ENCODE results near the gene FBXL12. TPM values are rescaled to one million over a fixed set of nuclear protein-coding genes. Genes with fewer than 3 reads are reported as not detected.
A peak's percentile ranks its signal among the peaks of the same experiment; 100 is the strongest.
"Not testable (repeated sequence)": the region's sequence is repeated elsewhere in the genome, so short reads cannot be mapped to it uniquely, and the experiment has no call there.

FBXL12 gene
- total RNA-seq, 1 donor from 2014 or later = 23.4 TPM

DNA sequence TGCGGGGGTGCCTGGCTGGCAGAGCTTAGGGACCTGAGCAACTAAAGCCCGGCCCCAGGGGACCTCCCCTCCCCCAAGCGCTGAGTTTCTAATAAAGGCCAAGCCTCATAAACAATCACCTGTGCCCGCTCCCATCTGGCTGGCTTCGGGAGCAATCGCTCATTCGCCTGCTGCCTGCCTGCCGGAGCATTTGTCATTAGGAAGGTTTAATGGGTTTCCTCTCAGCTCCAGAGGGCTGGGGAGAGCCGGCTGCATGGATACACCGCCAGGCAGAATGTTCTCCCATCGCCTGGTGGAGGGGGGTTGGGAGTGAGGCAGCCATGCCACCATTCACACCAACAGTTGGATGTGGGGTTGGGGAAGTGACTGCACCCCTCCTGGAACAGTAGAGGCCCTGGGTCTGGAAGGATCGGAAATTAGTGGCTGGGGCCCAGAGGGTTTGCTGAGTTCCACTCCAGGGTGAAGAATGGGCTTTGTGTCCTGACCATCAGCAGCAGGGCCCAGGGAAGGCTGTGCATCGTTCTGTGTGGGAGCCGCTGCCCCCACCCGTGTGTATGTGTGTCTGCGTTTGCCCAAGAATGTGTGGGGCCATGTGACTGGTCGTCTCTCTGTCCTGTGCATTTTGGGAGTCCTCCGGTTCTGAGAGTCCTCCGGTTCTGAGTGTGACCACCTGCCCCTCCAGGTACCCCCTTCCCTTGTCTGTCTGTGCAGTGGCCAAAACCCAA lies 31.5 kb upstream of the FBXL12 start:
- Mint-ChIP-seq H3K36me3 (ENCODE audit: low read depth) (peaks cover 20% of the 10 kb centered on the region), H3K4me3 (ENCODE audit: low read depth) (no peak overlapping the region), H3K4me1 (ENCODE audit: low read depth) (no peaks in the 10 kb centered on the region), H3K27me3 (ENCODE audit: low read depth) (no peaks in the 10 kb centered on the region), H3K27ac (no peak overlapping the region), H3K9me3 (no peaks in the 10 kb centered on the region)
- intact Hi-C loops (cut with micrococcal nuclease) = no loop called here
- no peak for DNase-seq (ENCODE audit: low spot score)

DNA sequence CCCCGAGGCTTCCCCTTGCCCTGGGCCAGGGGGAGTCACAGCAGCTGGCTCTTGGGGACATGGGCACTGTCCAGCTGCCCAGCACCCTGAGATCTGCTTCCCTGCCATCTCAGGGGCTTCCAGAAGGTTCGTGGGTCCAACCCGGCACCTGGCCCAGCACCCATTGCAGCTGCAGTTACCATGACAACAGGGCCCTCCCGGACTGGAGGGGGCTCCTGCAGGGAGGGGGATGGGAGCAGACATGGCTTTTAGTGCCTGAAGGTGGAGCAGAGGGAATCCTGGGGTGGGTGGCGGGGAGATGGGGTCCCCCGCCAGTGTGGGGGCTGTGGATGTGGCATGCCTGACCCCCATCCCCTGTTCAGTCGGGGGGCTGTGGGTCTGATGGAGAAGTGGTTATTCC lies 30.9 kb upstream of the FBXL12 start:
- Mint-ChIP-seq H3K4me3 (ENCODE audit: low read depth) (no peak overlapping the region), H3K27me3 (ENCODE audit: low read depth) (no peaks in the 10 kb centered on the region), H3K9me3 (no peaks in the 10 kb centered on the region), H3K4me1 (ENCODE audit: low read depth) (no peaks in the 10 kb centered on the region), H3K36me3 (ENCODE audit: low read depth) (peaks cover 26% of the 10 kb centered on the region), H3K27ac (no peak overlapping the region)
- intact Hi-C loops (cut with micrococcal nuclease) = no loop called here
- DNase-seq (ENCODE audit: low spot score) = no peak

DNA sequence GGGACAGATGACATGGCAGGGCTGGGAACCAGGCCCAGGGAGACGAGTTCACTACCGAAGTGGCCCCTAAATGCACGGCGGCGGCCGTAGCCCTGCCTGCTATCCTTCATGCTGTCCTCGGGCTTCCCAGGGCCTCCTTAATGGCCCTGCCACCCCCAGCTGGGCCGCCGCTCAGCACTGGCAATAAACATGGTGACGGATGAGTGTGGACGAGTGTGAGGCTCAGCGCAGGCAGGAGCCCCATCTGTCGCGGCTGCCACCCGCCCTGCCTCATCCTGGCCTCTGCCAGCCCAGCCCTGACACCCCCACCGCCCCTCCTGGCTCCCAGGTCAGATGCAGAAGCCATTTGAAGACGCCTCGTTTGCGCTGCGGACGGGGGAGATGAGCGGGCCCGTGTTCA lies 29.9 kb upstream of the FBXL12 start:
- DNase-seq (ENCODE audit: low spot score) = no peak
- Mint-ChIP-seq H3K4me1 (ENCODE audit: low read depth) (no peaks in the 10 kb centered on the region), H3K27me3 (ENCODE audit: low read depth) (no peaks in the 10 kb centered on the region), H3K36me3 (ENCODE audit: low read depth) (peaks cover 32% of the 10 kb centered on the region), H3K27ac (no peak overlapping the region), H3K9me3 (no peaks in the 10 kb centered on the region), H3K4me3 (ENCODE audit: low read depth) (no peak overlapping the region)
- intact Hi-C loops (cut with micrococcal nuclease) = no loop called here

DNA sequence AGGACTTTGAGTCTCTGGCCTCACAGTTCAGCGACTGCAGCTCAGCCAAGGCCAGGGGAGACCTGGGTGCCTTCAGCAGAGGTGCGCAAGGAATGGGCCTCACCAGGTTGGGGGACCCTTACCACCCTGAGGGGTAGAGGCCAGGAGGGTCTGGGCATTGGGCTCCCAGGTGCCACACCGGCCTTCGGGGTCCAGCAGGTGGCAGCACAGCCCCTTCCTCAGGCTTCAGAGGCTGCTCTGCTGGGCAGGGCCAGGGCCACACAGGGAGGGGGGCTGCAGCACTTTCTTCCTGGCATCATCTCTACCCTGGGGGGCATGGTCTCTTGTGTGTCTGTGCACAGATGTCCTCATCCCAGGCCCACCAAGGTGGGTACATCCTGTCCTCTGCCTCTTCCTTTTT lies 29.2 kb upstream of the FBXL12 start:
- Mint-ChIP-seq H3K36me3 (ENCODE audit: low read depth) (peaks cover 36% of the 10 kb centered on the region), H3K27ac (no peak overlapping the region), H3K4me1 (ENCODE audit: low read depth) (no peaks in the 10 kb centered on the region), H3K4me3 (ENCODE audit: low read depth) (no peak overlapping the region), H3K27me3 (ENCODE audit: low read depth) (no peaks in the 10 kb centered on the region), H3K9me3 (no peaks in the 10 kb centered on the region)
- intact Hi-C loops (cut with micrococcal nuclease) = no loop called here
- DNase-seq (ENCODE audit: low spot score) = no peak

DNA sequence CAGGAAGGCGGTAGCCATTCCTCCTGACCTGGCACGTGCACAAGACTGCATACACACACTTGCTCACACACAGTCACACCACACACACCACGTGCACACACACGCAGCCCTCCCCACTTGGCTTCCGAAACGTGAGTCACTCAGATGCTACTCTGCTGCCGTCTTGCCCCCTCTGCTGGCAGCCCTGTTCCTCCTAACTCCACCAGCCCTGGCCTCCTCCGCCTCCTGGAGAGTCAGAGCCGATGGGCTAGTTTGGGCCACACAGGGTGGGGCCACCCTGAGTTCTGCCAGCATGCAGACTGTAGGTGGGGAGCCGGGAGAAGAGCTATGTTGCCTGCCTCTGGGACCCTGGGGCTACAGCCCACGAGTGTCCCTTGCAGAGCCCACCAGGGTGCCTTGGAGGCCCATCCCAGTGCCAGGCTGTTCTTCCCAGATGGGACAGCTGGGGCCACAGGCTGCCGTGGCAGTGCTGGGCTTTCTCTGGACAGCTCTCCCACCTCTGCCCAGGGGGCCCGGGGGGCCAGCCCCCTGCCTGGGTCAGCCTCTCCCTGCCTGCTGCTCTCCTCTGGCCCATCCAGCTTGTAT lies 28.3 kb upstream of the FBXL12 start:
- intact Hi-C loops (cut with micrococcal nuclease) = no loop called here
- Mint-ChIP-seq H3K4me1 (ENCODE audit: low read depth) (no peaks in the 10 kb centered on the region), H3K36me3 (ENCODE audit: low read depth) (peaks cover 39% of the 10 kb centered on the region), H3K9me3 (no peaks in the 10 kb centered on the region), H3K4me3 (ENCODE audit: low read depth) (no peak overlapping the region), H3K27ac (no peak overlapping the region), H3K27me3 (ENCODE audit: low read depth) (no peaks in the 10 kb centered on the region)
- no peak for DNase-seq (ENCODE audit: low spot score)

DNA sequence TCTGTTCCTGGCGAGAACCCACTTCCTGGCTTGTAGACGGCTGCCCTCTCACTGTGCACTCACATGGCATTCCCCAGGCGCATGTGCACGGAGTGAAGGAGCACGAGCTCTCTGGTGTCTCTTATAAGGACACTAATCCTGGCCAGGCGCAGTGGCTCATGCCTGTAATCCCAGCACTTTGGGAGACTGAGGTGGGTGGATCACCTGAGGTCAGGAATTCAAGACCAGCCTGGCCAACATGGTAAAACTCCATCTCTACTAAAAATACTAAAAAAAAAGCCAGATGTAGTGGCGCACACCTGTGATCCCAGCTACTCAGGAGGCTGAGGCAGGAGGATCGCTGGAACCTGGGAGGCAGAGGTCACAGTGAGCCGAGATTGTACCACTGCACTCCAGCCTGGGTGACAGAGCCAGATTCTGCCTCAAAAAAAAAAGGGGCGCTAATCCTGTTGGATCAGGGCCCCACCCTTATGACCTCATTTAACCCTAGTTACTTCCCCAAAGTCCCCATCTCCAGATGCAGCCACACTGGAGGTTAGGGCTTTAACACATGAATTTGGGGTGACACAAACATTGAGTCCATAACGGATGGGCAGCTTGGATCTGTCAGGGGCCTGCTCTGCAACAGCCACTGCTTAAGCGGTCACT lies 24.9 kb upstream of the FBXL12 start:
- H3K4me1 Mint-ChIP-seq (ENCODE audit: low read depth); H3K4me3 Mint-ChIP-seq (ENCODE audit: low read depth); DNase-seq (ENCODE audit: low spot score); H3K9me3 Mint-ChIP-seq; intact Hi-C loops (cut with micrococcal nuclease); H3K27ac Mint-ChIP-seq; H3K27me3 Mint-ChIP-seq (ENCODE audit: low read depth): not testable (repeated sequence)
- H3K36me3 Mint-ChIP-seq (ENCODE audit: low read depth) = peaks cover 67% of the 10 kb centered on the region

DNA sequence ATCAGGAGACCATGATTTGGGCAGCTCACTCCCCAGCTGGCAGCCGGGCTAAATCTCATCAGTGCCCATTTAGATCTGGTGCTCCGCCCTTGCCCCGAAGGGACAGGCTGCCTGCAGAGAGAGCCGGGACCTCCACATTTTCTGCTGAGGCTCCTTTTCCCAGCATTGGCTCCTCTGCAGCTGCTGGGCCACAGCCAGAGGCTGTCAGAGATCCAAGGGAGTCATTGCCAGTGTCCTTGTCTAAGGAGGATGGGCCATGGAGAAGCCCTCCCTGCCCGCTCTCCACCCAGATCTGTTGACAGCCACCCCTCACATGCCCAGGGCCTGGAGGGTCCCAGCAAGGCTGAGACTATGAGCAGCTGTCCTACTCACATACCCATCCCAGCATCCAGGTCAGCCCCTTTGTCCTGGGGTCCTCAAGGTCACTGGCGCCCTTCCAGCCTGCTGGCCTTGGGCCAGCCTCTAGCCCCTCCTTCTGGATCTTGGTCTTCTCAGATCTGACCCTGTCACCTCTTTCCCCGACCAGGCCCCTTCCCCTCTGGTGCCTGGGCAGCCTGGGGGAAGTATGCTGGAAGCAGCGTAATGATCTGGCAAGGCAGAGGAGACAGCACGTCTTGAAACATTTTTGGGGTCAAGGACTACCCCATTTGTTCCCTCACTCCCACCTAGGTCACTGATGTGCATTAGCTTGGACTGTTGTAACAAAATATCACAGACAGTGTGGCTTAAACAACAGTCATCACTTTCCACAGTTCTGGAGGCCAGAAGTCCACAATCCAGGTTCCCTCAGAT lies 24.2 kb upstream of the FBXL12 start:
- Mint-ChIP-seq H3K4me1 (ENCODE audit: low read depth) (no peaks in the 10 kb centered on the region), H3K27ac (no peak overlapping the region), H3K9me3 (no peaks in the 10 kb centered on the region), H3K4me3 (ENCODE audit: low read depth) (no peak overlapping the region), H3K36me3 (ENCODE audit: low read depth) (peaks cover 69% of the 10 kb centered on the region), H3K27me3 (ENCODE audit: low read depth) (no peaks in the 10 kb centered on the region)
- intact Hi-C loops (cut with micrococcal nuclease) = no loop called here
- no peak for DNase-seq (ENCODE audit: low spot score)

DNA sequence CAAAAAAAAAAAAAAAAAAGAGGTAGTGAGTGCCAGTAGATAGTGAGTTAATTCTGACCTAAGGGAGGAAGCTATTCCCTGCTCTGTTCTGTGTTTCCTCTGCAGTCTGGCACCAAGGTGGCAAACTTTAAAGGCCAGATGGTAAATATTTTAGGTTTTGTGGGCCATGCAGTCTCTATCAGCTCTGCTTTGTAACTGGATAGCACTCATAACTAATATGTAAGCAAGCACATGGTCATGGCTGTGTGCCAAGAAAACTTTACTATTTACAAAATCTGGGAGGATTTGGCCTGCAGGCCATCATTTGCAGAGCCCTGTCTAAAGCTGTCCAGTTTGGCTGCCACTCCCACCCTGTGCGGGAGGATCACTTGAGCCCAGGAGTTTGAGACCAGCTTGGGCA lies 20.5 kb upstream of the FBXL12 start:
- intact Hi-C loops (cut with micrococcal nuclease) = no loop called here
- peaks cover 12% of the 10 kb centered on the region for H3K4me1 Mint-ChIP-seq (ENCODE audit: low read depth)
- H3K36me3 Mint-ChIP-seq (ENCODE audit: low read depth) = peaks cover 64% of the 10 kb centered on the region
- no peaks in the 10 kb centered on the region for H3K9me3 Mint-ChIP-seq
- H3K27me3 Mint-ChIP-seq (ENCODE audit: low read depth) = no peaks in the 10 kb centered on the region
- DNase-seq (ENCODE audit: low spot score) = no peak
- no peak overlapping the region for H3K4me3 Mint-ChIP-seq (ENCODE audit: low read depth)
- no peak overlapping the region for H3K27ac Mint-ChIP-seq

DNA sequence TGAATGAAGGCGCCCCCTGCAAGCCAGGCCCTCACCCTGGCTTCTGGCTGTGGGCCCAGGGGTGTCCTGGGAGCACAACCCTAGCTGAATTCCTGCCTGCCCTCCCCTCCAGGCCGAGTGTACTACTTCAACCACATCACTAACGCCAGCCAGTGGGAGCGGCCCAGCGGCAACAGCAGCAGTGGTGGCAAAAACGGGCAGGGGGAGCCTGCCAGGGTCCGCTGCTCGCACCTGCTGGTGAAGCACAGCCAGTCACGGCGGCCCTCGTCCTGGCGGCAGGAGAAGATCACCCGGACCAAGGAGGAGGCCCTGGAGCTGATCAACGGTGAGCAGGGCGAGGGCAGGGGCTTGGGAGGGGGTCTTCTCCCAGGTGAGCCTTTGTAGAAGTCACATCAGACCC lies 19.4 kb upstream of the FBXL12 start:
- H3K4me3 Mint-ChIP-seq (ENCODE audit: low read depth) = no peak overlapping the region
- no peaks in the 10 kb centered on the region for H3K9me3 Mint-ChIP-seq
- intact Hi-C loops (cut with micrococcal nuclease) = no loop called here
- H3K36me3 Mint-ChIP-seq (ENCODE audit: low read depth) = peaks cover 53% of the 10 kb centered on the region
- H3K27me3 Mint-ChIP-seq (ENCODE audit: low read depth) = no peaks in the 10 kb centered on the region
- DNase-seq (ENCODE audit: low spot score) = no peak
- H3K4me1 Mint-ChIP-seq (ENCODE audit: low read depth) = peaks cover 14% of the 10 kb centered on the region
- no peak overlapping the region for H3K27ac Mint-ChIP-seq

DNA sequence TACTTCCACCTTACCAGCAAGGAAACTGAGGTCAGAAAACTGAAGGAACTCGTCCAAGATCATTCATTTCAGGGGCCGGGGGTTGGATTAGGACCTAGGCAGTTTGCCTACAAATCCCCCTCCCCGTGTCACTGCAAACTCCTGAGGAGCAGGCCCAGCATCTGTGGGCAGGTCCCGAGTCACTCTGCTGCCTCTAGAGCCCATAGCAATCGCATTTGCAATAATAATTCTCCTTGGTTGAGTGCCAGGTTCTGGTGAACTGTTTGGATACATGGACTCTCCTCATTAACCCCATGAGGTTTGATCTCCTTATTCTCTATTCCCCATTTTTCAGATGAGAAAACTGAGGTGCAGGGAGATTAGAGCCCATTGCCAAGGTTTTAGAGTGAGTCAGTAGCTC lies 17.1 kb upstream of the FBXL12 start:
- Mint-ChIP-seq H3K27ac (peak overlapping the region; percentile 65), H3K4me3 (ENCODE audit: low read depth) (peak overlapping the region; percentile 85), H3K9me3 (no peaks in the 10 kb centered on the region), H3K36me3 (ENCODE audit: low read depth) (peaks cover 30% of the 10 kb centered on the region), H3K27me3 (ENCODE audit: low read depth) (no peaks in the 10 kb centered on the region), H3K4me1 (ENCODE audit: low read depth) (peaks cover 14% of the 10 kb centered on the region)
- intact Hi-C loops (cut with micrococcal nuclease) = no loop called here
- no peak for DNase-seq (ENCODE audit: low spot score)

DNA sequence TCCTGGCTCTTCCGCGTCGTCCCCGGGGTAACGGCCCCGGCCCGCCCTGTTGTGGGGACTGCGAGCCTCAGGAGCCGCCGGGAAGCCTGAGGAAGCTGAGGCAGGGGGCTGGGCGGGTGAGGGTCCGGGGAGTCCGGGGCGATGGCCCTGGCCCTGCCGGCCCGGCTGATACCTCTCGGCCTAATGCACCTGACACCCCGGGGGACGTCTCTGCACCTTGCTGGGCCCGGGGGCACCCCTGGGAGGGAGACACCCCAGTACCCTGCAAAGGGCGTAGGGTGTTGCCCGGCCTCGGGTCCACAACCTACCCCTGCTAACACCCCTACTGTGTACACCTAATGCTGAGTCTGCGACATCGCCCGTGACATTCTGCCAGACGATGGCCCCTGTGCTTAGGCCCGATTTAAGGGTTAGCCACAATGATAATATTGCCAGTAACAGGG lies 16.6 kb upstream of the FBXL12 start:
- Mint-ChIP-seq H3K36me3 (ENCODE audit: low read depth) (peaks cover 28% of the 10 kb centered on the region), H3K9me3 (no peaks in the 10 kb centered on the region), H3K27me3 (ENCODE audit: low read depth) (no peaks in the 10 kb centered on the region), H3K27ac (peak overlapping the region; percentile 65), H3K4me1 (ENCODE audit: low read depth) (peaks cover 14% of the 10 kb centered on the region), H3K4me3 (ENCODE audit: low read depth) (peak overlapping the region; percentile 85)
- intact Hi-C loops (cut with micrococcal nuclease) = loop anchor here (1.0 kb wide), 1 partner anchor 79 kb away; no protein-coding TSS in a partner anchor
- DNase-seq (ENCODE audit: low spot score) = no peak

DNA sequence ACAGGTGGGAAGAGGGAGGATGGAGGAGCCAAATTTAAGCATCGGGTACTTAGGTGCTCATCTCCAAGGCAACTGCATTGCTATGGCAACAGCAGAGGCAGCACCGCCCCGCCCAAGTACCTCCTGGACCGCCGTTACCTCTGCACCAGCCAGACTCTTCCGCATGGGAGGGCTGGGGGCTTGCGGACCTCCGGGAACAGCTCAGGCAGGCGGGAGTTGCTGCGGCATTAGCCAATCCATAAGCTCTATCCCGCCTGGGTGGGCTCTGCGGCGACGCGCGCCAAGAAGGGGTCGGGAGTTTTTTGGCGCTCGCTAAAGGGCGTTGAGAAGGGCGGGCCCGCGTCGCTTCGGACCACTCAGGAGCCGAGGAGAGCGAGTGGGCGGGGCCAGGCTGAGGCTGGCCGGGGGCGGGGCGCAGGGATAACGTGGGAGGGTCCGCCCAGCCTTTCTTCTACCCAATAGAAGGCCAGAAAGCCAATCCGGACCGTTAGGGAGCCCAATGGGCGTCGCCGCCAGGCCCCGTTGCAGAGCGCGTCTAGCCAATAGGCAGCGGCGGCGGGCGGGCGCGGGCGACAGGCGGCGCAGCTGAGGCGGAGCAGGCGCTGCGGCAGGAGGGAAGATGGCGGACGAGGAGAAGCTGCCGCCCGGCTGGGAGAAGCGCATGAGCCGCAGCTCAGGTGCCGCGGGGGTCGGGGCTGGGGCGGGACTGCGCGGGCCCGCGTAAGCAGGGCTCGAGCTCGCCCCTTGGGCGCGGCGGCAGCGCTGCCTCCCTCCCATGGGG lies 16.0 kb upstream of the FBXL12 start, which contains the start of gene PIN1:
Gene PIN1 (plus strand): TSS at position 593 of the 781 bp plus-strand sequence. CDS start 27 bp downstream, at position 620.
- peaks cover 27% of the 10 kb centered on the region for H3K36me3 Mint-ChIP-seq (ENCODE audit: low read depth)
- peak within 1 kb of the TSS; percentile 90 for H3K4me3 Mint-ChIP-seq (ENCODE audit: low read depth)
- H3K27ac Mint-ChIP-seq = peak within 1 kb of the TSS; percentile 74
- peak; percentile 99 for DNase-seq (ENCODE audit: low spot score)
- H3K27me3 Mint-ChIP-seq (ENCODE audit: low read depth) = no peaks in the 10 kb centered on the region
- intact Hi-C loops (cut with micrococcal nuclease) = loop anchor here (1.0 kb wide), 1 partner anchor 79 kb away; no protein-coding TSS in a partner anchor
- H3K4me1 Mint-ChIP-seq (ENCODE audit: low read depth) = peaks cover 14% of the 10 kb centered on the region
- H3K9me3 Mint-ChIP-seq = no peaks in the 10 kb centered on the region

All from activated T-helper 2 cell treated with anti-CD3 and anti-CD28 coated beads, Interferon-gamma antibody, Interleukin-2, Interleukin-4, amounts not matched to agents 10 μg/mL and 5 μg/mL and 100 μg/mL, durations not matched to agents 14 hours and 24 hours and 36 hours (primary cell).